SH-SY5Y (cell line): ENCODE measurements around the gene BUB3.

Experiments
- GATA2 ChIP-seq: IDR thresholded peaks from 2 replicates; pipeline ENCODE4 v1.6.1; 2011; ENCODE audit warnings: mild to moderate bottlenecking, low read depth, low read length
- GATA3 ChIP-seq: IDR thresholded peaks from 2 replicates; pipeline ENCODE4 v1.6.1; 2011; ENCODE audit warnings: low read depth, mild to moderate bottlenecking, low read length, moderate library complexity

Gene BUB3

GRCh38 chr10:123136806-123137642, 17.2 kb upstream of the BUB3 start:
- TF ChIP-seq GATA2 (no peak), GATA3 (no peak)

- TF ChIP-seq GATA2 = no peak
- no peak for TF ChIP-seq GATA3
These were observed 15.1 kb upstream of the BUB3 start for GRCh38 chr10:123139165-123139520.

- TF ChIP-seq GATA2 (0 out of 2 replicates have a peak, but pooled peaks have one; percentile 13), GATA3 (no peak)
These were observed 14.6 kb upstream of the BUB3 start for GRCh38 chr10:123139521-123140163.

GRCh38 chr10:123140164-123140982, 13.8 kb upstream of the BUB3 start:
- TF ChIP-seq GATA2 (no peak), GATA3 (no peak)

- no peak for TF ChIP-seq GATA2
- no peak for TF ChIP-seq GATA3
These were observed 13.2 kb upstream of the BUB3 start for GRCh38 chr10:123140983-123141390.

DNA sequence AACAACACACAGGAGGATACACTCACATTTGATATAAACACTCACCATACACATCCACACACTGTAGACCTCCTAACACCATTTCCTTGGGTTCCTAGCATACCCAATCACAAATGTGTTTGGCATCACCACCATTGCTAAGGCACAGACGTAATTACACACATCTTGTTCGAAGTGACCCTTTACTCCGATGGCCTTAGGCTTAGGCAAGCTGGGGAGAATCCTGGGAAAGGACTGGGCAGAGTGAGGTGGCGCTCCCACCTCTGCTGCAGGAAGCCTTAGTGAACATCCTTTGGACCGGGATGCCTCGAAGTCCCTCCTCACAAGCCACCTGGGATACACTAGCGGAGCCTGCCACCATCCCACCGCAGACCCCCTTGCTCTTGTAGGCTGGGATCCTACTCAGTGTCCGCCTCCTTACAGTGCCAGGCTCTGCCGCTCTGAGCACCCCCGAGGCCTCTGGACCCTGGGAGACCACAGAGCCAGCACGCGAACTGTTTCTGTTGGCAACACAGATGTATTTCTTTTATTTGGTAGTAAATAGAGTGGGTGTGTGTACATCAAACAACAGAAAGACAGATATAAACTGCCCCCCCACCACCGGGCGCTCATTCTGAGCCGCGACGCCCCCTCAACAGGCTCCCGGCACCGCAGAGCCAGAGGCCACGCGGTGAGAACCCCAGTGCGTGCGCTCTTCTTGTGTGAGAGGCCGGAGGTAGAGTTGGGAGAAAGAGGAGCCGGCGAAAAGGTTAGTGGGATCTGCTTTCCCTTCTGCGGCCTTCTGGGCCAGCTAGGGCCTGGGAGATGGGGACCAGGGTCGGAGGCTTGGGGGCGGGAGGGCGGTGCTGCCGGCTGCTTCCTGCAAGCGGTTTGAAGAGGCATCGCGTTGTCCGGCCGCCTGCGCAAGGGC, 12.2 kb upstream of the BUB3 start:
- TF ChIP-seq GATA3 = no peak

DNA sequence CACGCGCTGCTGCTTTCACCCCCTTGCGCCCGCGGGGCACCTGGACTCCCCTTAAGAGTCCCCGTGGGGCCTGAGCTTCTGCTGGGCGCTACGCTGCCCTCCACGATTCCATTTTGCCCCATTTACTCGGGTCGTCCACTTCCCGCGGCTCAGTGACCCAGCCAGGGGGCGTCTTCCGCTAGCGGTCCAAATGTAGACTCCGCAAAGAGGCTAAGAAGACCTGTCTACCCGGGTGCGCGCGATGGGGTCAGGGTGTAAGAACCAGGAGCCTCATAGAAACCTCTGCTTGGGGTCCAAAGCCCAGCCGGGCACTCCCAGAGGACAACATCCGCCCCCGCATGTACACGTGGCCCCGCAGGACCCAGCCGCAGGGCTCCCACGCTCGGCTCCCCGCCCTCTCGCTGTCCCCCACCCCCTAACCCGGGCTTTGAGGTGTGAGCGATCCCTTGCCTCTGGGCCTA, 11.5 kb upstream of the BUB3 start:
- TF ChIP-seq GATA3 = no peak
- no peak for TF ChIP-seq GATA2

GRCh38 chr10:123143162-123143824, 10.9 kb upstream of the BUB3 start:
- TF ChIP-seq GATA2 (no peak), GATA3 (no peak)

DNA sequence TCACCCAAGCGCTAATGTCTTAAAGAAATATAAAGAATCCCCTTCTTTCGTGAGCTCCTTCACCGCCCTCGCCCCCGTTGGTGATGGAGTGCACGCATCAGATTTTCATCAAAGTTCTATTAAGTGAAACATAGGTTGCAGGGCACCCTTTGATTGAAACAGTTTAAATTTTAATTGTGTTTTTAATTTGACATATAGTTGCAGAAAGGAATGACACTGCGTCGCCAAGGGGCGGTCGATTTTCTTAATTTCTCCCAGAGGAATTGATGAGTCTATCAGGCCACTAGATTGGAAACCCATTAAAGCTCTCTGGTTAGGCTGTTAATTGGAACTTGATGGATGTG, 10.4 kb upstream of the BUB3 start:
- TF ChIP-seq GATA3 = no peak
- no peak for TF ChIP-seq GATA2

- TF ChIP-seq GATA3 = no peak
- no peak for TF ChIP-seq GATA2
These were observed 9.3 kb upstream of the BUB3 start for GRCh38 chr10:123144697-123145541.

GRCh38 chr10:123145542-123146012, 8.6 kb upstream of the BUB3 start:
- TF ChIP-seq GATA2 (no peak), GATA3 (no peak)
